IMR-90 (cell line): ENCODE data around the gene SLC23A3.

Experiments used
- CHD1 ChIP-seq: IDR thresholded peaks from 2 replicates; pipeline ENCODE4 v1.6.1; 2012; ENCODE audit warnings: low read depth, low read length, improper control_type of control experiment
- CTCF ChIP-seq: conservative IDR thresholded peaks from 2 replicates; pipeline ENCODE4 v1.5.1; 2012; ENCODE audit warnings: mild to moderate bottlenecking, low read depth, low read length, improper control_type of control experiment
- MAFK ChIP-seq: IDR thresholded peaks from 2 replicates; pipeline ENCODE4 v1.6.1; 2012; ENCODE audit warnings: low read depth, low read length, improper control_type of control experiment
- USF2 ChIP-seq: fragments of 150-350 bp; IDR thresholded peaks from 2 replicates; pipeline ENCODE4 v1.6.1; 2017; ENCODE audit warnings: mild to moderate bottlenecking, antibody characterized with exemption, low read length, low read depth

- TF ChIP-seq CTCF (no peak), CHD1 (no peak), USF2 (no peak), MAFK (no peak)
Measured at GRCh38 chr2:219207884-219208740, 38.3 kb upstream of the SLC23A3 start.
